Uterus (tissue), 4 donors: ENCODE measurements around the gene ZMAT3. TPM values are rescaled to one million over a fixed set of nuclear protein-coding genes. Genes with fewer than 3 reads are reported as not detected.

ENCODE experiments used
- DNase-seq, 2 donors: peaks; one replicate each; pipeline ENCODE4 v3.0.0-alpha.2; 2019 to 2020
- H3K27ac ChIP-seq, 2 donors: fragments of 200-600 bp; sonication (generic); 1 replicate in 1 of 2; 2 replicates in 1 of 2; pipeline ENCODE4 v1.5.1; 2016 to 2018
- H3K27me3 ChIP-seq, 2 donors: fragments of 200-600 bp; sonication (generic); one replicate each; pipeline ENCODE4 v1.5.1; 2018 to 2019; ENCODE audit warnings: control low read depth in 1 of 2
- H3K36me3 ChIP-seq, 2 donors: fragments of 200-600 bp; sonication (generic); one replicate each; pipeline ENCODE4 v1.5.1; 2019; ENCODE audit warnings: control low read depth in 1 of 2
- H3K4me1 ChIP-seq, 2 donors: fragments of 200-600 bp; sonication (generic); one replicate each; pipeline ENCODE4 v1.5.1; 2018 to 2019; ENCODE audit warnings: control low read depth in 1 of 2
- H3K4me3 ChIP-seq, 2 donors: fragments of 200-600 bp; sonication (generic); 1 replicate in 1 of 2; 2 replicates in 1 of 2; pipeline ENCODE4 v1.5.1; 2018 to 2019; ENCODE audit warnings: mild to moderate bottlenecking in 1 of 2
- H3K9me3 ChIP-seq, 2 donors: fragments of 200-600 bp; sonication (generic); one replicate each; pipeline ENCODE4 v1.5.1; 2019; ENCODE audit warnings: control low read depth in 1 of 2
- POLR2A ChIP-seq, 2 donors: fragments of 450-650 bp; IDR thresholded peaks; one replicate each; pipeline ENCODE4 v1.6.1; 2016; ENCODE audit warnings: antibody characterized with exemption in 2 of 2, mild to moderate bottlenecking in 1 of 2, moderate library complexity in 1 of 2
- intact Hi-C: fragments of 100-400 bp; cut with DNase I; formaldehyde crosslinking; loops from one replicate; pipeline ENCODE4 v1.15.1; 2023; ENCODE audit warnings: low total_unique reads
- total RNA-seq, 4 donors: library from RNA; depleted of rRNA in 3 of 4; stranded (reverse); fragments of >200 nt in 3 of 4; gene quantifications; one replicate each; pipeline versions ENCODE4 v1.1.0 to v1.2.4, GENCODE V29; 2014 to 2023
- TF ChIP-seq, protein P1 (sequence below), 4 experiments: fragments of 200-600 bp in 2 of 4; fragments of 450-650 bp in 2 of 4; sonication (generic) in 2 of 4; IDR thresholded peaks; one replicate each; pipeline ENCODE4 v1.5.1; 2016 to 2019; ENCODE audit warnings: antibody characterized with exemption in 4 of 4, mild to moderate bottlenecking in 2 of 4, moderate library complexity in 1 of 4
- donor health status: DM: yes; HTN: yes; CAD: no.

Gene ZMAT3
- total RNA-seq, 4 donors from 2014 or later, result 9.4 to 24.4 (median 13.9) TPM

GRCh38 chr3:179088306-179088705 lies 16.7 kb upstream of the ZMAT3 start:
- no peak for DNase-seq
- H3K36me3 ChIP-seq, result no peaks in the 10 kb centered on the region
- TF ChIP-seq, protein P1, sequence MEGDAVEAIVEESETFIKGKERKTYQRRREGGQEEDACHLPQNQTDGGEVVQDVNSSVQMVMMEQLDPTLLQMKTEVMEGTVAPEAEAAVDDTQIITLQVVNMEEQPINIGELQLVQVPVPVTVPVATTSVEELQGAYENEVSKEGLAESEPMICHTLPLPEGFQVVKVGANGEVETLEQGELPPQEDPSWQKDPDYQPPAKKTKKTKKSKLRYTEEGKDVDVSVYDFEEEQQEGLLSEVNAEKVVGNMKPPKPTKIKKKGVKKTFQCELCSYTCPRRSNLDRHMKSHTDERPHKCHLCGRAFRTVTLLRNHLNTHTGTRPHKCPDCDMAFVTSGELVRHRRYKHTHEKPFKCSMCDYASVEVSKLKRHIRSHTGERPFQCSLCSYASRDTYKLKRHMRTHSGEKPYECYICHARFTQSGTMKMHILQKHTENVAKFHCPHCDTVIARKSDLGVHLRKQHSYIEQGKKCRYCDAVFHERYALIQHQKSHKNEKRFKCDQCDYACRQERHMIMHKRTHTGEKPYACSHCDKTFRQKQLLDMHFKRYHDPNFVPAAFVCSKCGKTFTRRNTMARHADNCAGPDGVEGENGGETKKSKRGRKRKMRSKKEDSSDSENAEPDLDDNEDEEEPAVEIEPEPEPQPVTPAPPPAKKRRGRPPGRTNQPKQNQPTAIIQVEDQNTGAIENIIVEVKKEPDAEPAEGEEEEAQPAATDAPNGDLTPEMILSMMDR (IDR thresholded peaks at IDR 0.05), result no peak
- TF ChIP-seq POLR2A (IDR thresholded peaks at IDR 0.05), result no peak
- no peaks in the 10 kb centered on the region for H3K4me1 ChIP-seq
- H3K27me3 ChIP-seq, result no peaks in the 10 kb centered on the region
- intact Hi-C loops, result no loop called here
- no peak overlapping the region for H3K4me3 ChIP-seq
- H3K27ac ChIP-seq, result no peak overlapping the region
- no peaks in the 10 kb centered on the region for H3K9me3 ChIP-seq

- Histone ChIP-seq H3K27me3 (no peaks in the 10 kb centered on the region), H3K27ac (no peak overlapping the region), H3K4me3 (no peak overlapping the region), H3K36me3 (no peaks in the 10 kb centered on the region), H3K4me1 (no peaks in the 10 kb centered on the region), H3K9me3 (no peaks in the 10 kb centered on the region)
- DNase-seq, result no peak
- intact Hi-C loops, result no loop called here
- TF ChIP-seq POLR2A (IDR thresholded peaks at IDR 0.05), result no peak
- TF ChIP-seq, protein P1 (IDR thresholded peaks at IDR 0.05), result no peak
These were observed 12.4 kb upstream of the ZMAT3 start for GRCh38 chr3:179083977-179084376.

- no peak for DNase-seq
- no peaks in the 10 kb centered on the region for H3K9me3 ChIP-seq
- intact Hi-C loops, result no loop called here
- TF ChIP-seq POLR2A (IDR thresholded peaks at IDR 0.05), result no peak
- TF ChIP-seq, protein P1 (IDR thresholded peaks at IDR 0.05), result no peak
- H3K4me3 ChIP-seq, result no peak overlapping the region
- H3K4me1 ChIP-seq, result no peaks in the 10 kb centered on the region
- H3K27ac ChIP-seq, result no peak overlapping the region
- H3K27me3 ChIP-seq, result no peaks in the 10 kb centered on the region
- no peaks in the 10 kb centered on the region for H3K36me3 ChIP-seq
These were observed 10.8 kb upstream of the ZMAT3 start for GRCh38 chr3:179082416-179082815.

DNA sequence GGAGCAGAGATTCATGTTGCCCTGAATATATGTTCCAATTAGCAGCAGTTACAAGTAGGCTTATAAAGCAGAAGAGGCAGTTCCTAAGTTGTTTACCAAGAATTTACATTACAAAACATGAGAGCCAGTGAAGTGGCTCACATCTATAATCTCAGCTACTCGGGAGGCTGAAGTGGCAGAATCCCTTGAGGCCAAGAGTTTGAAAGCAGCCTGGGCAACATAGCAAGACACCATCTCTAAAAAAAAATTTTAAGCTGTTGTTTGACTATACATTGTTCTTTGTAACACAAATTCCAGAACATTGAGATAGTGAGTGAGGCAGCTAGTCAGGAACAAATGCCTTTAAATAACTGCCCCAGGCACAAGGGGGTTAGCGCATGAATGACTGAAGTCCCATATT lies 10.3 kb upstream of the ZMAT3 start:
- Histone ChIP-seq H3K27me3 (no peaks in the 10 kb centered on the region), H3K4me3 (no peak overlapping the region), H3K27ac (no peak overlapping the region), H3K9me3 (no peaks in the 10 kb centered on the region), H3K36me3 (no peaks in the 10 kb centered on the region), H3K4me1 (no peaks in the 10 kb centered on the region)
- intact Hi-C loops, result no loop called here
- DNase-seq, result no peak
- no peak for TF ChIP-seq POLR2A (IDR thresholded peaks at IDR 0.05)
- TF ChIP-seq, protein P1 (IDR thresholded peaks at IDR 0.05), result no peak

- intact Hi-C loops, result no loop called here
- Histone ChIP-seq H3K36me3 (no peaks in the 10 kb centered on the region), H3K4me1 (no peaks in the 10 kb centered on the region), H3K27ac (no peak overlapping the region), H3K9me3 (no peaks in the 10 kb centered on the region), H3K4me3 (no peak overlapping the region), H3K27me3 (no peaks in the 10 kb centered on the region)
- TF ChIP-seq, protein P1 (IDR thresholded peaks at IDR 0.05), result no peak
- no peak for TF ChIP-seq POLR2A (IDR thresholded peaks at IDR 0.05)
- DNase-seq, result no peak
These were observed 7.9 kb upstream of the ZMAT3 start for GRCh38 chr3:179079537-179079936.
